Osteocyte (in vitro differentiated cells): Measurements from ENCODE around the gene ZFP57. TPM values are rescaled to one million over a fixed set of nuclear protein-coding genes. Genes with fewer than 3 reads are reported as not detected.

Source experiments
- DNase-seq: peaks from one replicate; pipeline ENCODE4 v3.0.0; 2021; ENCODE audit warnings: mixed read lengths; ENCODE audit not compliant: unreplicated experiment; ENCODE audit errors: extremely low spot score
- H3K27ac Mint-ChIP-seq: one replicate; pipeline ENCODE4 v1.8.0; 2021; ENCODE audit warnings: mild to moderate bottlenecking, mixed read lengths; ENCODE audit not compliant: unreplicated experiment
- H3K27me3 Mint-ChIP-seq: one replicate; pipeline ENCODE4 v1.8.0; 2021; ENCODE audit warnings: mixed read lengths; ENCODE audit not compliant: unreplicated experiment
- H3K36me3 Mint-ChIP-seq: one replicate; pipeline ENCODE4 v1.8.0; 2021; ENCODE audit warnings: mixed read lengths; ENCODE audit not compliant: unreplicated experiment
- H3K4me1 Mint-ChIP-seq: one replicate; pipeline ENCODE4 v1.8.0; 2021; ENCODE audit warnings: mixed read lengths; ENCODE audit not compliant: unreplicated experiment
- H3K4me3 Mint-ChIP-seq: one replicate; pipeline ENCODE4 v1.8.0; 2021; ENCODE audit warnings: mild to moderate bottlenecking, moderate library complexity, mixed read lengths; ENCODE audit not compliant: unreplicated experiment
- H3K9me3 Mint-ChIP-seq: one replicate; pipeline ENCODE4 v1.8.0; 2021; ENCODE audit warnings: mixed read lengths; ENCODE audit not compliant: unreplicated experiment
- CTCF ChIP-seq: fragments of 200-600 bp; sonication (generic); IDR thresholded peaks from 2 replicates; pipeline ENCODE4 v1.5.0; 2021; ENCODE audit warnings: antibody characterized with exemption, mild to moderate bottlenecking, moderate library complexity
- total RNA-seq: library from RNA; stranded (reverse); gene quantifications from 2 replicates; pipeline ENCODE4 v1.2.1, GENCODE V29; 2021

ZFP57 gene
- total RNA-seq, 1 donor from 2014 or later = not detected

- Mint-ChIP-seq H3K27ac (no peak overlapping the region), H3K4me3 (peak overlapping the region; percentile 76), H3K4me1 (peaks cover 2% of the 10 kb centered on the region), H3K36me3 (no peaks in the 10 kb centered on the region), H3K27me3 (peaks cover 22% of the 10 kb centered on the region), H3K9me3 (no peaks in the 10 kb centered on the region)
- no peak for TF ChIP-seq CTCF
- no peak for DNase-seq
Measured at GRCh38 chr6:29723666-29724588, 43.0 kb upstream of the ZFP57 start.

GRCh38 chr6:29723262-29723665, 42.3 kb upstream of the ZFP57 start, which contains the start of gene HLA-F:
Gene HLA-F, plus strand, starts transcription at chr6:29723434. Its CDS starts 30 bp downstream, at chr6:29723464.
- peak within 1 kb of the TSS; percentile 76 for H3K4me3 Mint-ChIP-seq
- DNase-seq = peak; percentile 90
- H3K9me3 Mint-ChIP-seq = no peaks in the 10 kb centered on the region
- H3K36me3 Mint-ChIP-seq = no peaks in the 10 kb centered on the region
- peaks cover 22% of the 10 kb centered on the region for H3K27me3 Mint-ChIP-seq
- H3K4me1 Mint-ChIP-seq = peaks cover 2% of the 10 kb centered on the region
- TF ChIP-seq CTCF = no peak
- no peak within 1 kb of the TSS for H3K27ac Mint-ChIP-seq

- Mint-ChIP-seq H3K36me3 (no peaks in the 10 kb centered on the region), H3K27me3 (peaks cover 28% of the 10 kb centered on the region), H3K9me3 (no peaks in the 10 kb centered on the region), H3K4me1 (peaks cover 2% of the 10 kb centered on the region), H3K4me3 (no peak overlapping the region), H3K27ac (no peak overlapping the region)
- DNase-seq = no peak
- TF ChIP-seq CTCF = no peak
Measured at GRCh38 chr6:29720863-29721262, 39.9 kb upstream of the ZFP57 start.

- H3K4me1 Mint-ChIP-seq = no peaks in the 10 kb centered on the region
- H3K27ac Mint-ChIP-seq = no peak overlapping the region
- H3K27me3 Mint-ChIP-seq = peaks cover 43% of the 10 kb centered on the region
- no peaks in the 10 kb centered on the region for H3K36me3 Mint-ChIP-seq
- H3K9me3 Mint-ChIP-seq = no peaks in the 10 kb centered on the region
- no peak overlapping the region for H3K4me3 Mint-ChIP-seq
- TF ChIP-seq CTCF = no peak
- no peak for DNase-seq
Measured at GRCh38 chr6:29710281-29710941, 29.5 kb upstream of the ZFP57 start.

GRCh38 chr6:29709188-29709587, 28.2 kb upstream of the ZFP57 start:
- H3K36me3 Mint-ChIP-seq = no peaks in the 10 kb centered on the region
- peaks cover 45% of the 10 kb centered on the region for H3K27me3 Mint-ChIP-seq
- H3K27ac Mint-ChIP-seq = no peak overlapping the region
- H3K4me1 Mint-ChIP-seq = no peaks in the 10 kb centered on the region
- no peak for TF ChIP-seq CTCF
- no peak overlapping the region for H3K4me3 Mint-ChIP-seq
- DNase-seq = no peak
- H3K9me3 Mint-ChIP-seq = no peaks in the 10 kb centered on the region
